IMR-90 (cell line): ENCODE data around the gene CNOT2.

Experiments used
- BHLHE40 ChIP-seq: fragments of 150-350 bp; IDR thresholded peaks from 2 replicates; pipeline ENCODE4 v1.6.1; 2016; ENCODE audit warnings: mild to moderate bottlenecking, low read depth, low read length
- CEBPB ChIP-seq: IDR thresholded peaks from 2 replicates; pipeline ENCODE4 v1.6.1; 2012; ENCODE audit warnings: low read depth, low read length, improper control_type of control experiment
- CTCF ChIP-seq: conservative IDR thresholded peaks from 2 replicates; pipeline ENCODE4 v1.5.1; 2012; ENCODE audit warnings: mild to moderate bottlenecking, low read depth, low read length, improper control_type of control experiment
- POLR2A ChIP-seq: IDR thresholded peaks from 2 replicates; pipeline ENCODE4 v1.6.1; 2012; ENCODE audit warnings: mild to moderate bottlenecking, low read depth, low read length
- RAD21 ChIP-seq: IDR thresholded peaks from 2 replicates; pipeline ENCODE4 v1.6.1; 2012; ENCODE audit warnings: low read length, improper control_type of control experiment

GRCh38 chr12:70355972-70356371, 112.7 kb downstream of the CNOT2 start:
- no peak for TF ChIP-seq CTCF
- no peak for TF ChIP-seq POLR2A
- no peak for TF ChIP-seq CEBPB
- TF ChIP-seq BHLHE40 = no peak
- TF ChIP-seq RAD21 = no peak
